ENCODE measurements around the gene CUEDC2.

CUEDC2 gene

GRCh38 chr10:102382871-102383270, 49.5 kb downstream of the CUEDC2 start:
- no peaks in the 10 kb centered on the region for H3K27me3 ChIP-seq (ENCODE audit: control insufficient read depth, insufficient read depth, low read length, poor library complexity, severe bottlenecking)
- H3K36me3 ChIP-seq (ENCODE audit: control insufficient read depth, insufficient read depth, low read length), result peaks cover 32% of the 10 kb centered on the region

GRCh38 chr10:102381983-102382382, 50.4 kb downstream of the CUEDC2 start:
- no peak overlapping the region for H3K27ac ChIP-seq (ENCODE audit: insufficient read depth, low read depth, low read length, poor library complexity, severe bottlenecking)
- no peaks in the 10 kb centered on the region for H3K9me3 ChIP-seq (ENCODE audit: control insufficient read depth, low read length)
- H3K36me3 ChIP-seq (ENCODE audit: control insufficient read depth, insufficient read depth, low read length), result peaks cover 32% of the 10 kb centered on the region
- WGBS, 2 experiments, result 94 to 96% methylated on average over 9 of the region's 9 CpGs
- H3K4me3 ChIP-seq (ENCODE audit: insufficient read depth, low read depth, low read length), result no peak overlapping the region
- no peaks in the 10 kb centered on the region for H3K4me1 ChIP-seq (ENCODE audit: control insufficient read depth, insufficient read depth, low read length)
- H3K27me3 ChIP-seq (ENCODE audit: control insufficient read depth, insufficient read depth, low read length, poor library complexity, severe bottlenecking), result no peaks in the 10 kb centered on the region

More at GRCh38 chr10:102382871-102383270, 49.5 kb downstream of the CUEDC2 start:
- Histone ChIP-seq H3K4me3 (ENCODE audit: insufficient read depth, low read depth, low read length) (no peak overlapping the region), H3K27ac (ENCODE audit: insufficient read depth, low read depth, low read length, poor library complexity, severe bottlenecking) (no peak overlapping the region), H3K4me1 (ENCODE audit: control insufficient read depth, insufficient read depth, low read length) (no peaks in the 10 kb centered on the region), H3K9me3 (ENCODE audit: control insufficient read depth, low read length) (no peaks in the 10 kb centered on the region)
- WGBS, 2 experiments, result 91 to 95% methylated on average over 8 of the region's 8 CpGs

- Histone ChIP-seq H3K27me3 (ENCODE audit: control insufficient read depth, insufficient read depth, low read length, poor library complexity, severe bottlenecking) (no peaks in the 10 kb centered on the region), H3K9me3 (ENCODE audit: control insufficient read depth, low read length) (no peaks in the 10 kb centered on the region)
These were observed 53.0 kb downstream of the CUEDC2 start for GRCh38 chr10:102379383-102379782.

GRCh38 chr10:102376901-102377300, 55.5 kb downstream of the CUEDC2 start:
- no peak overlapping the region for H3K4me3 ChIP-seq (ENCODE audit: insufficient read depth, low read depth, low read length)
- no peaks in the 10 kb centered on the region for H3K4me1 ChIP-seq (ENCODE audit: control insufficient read depth, insufficient read depth, low read length)
- no peaks in the 10 kb centered on the region for H3K9me3 ChIP-seq (ENCODE audit: control insufficient read depth, low read length)
- H3K36me3 ChIP-seq (ENCODE audit: control insufficient read depth, insufficient read depth, low read length), result peaks cover 23% of the 10 kb centered on the region
- H3K27ac ChIP-seq (ENCODE audit: insufficient read depth, low read depth, low read length, poor library complexity, severe bottlenecking), result no peak overlapping the region
- WGBS, 2 experiments, result 96 to 97% methylated on average over 12 of the region's 12 CpGs
- H3K27me3 ChIP-seq (ENCODE audit: control insufficient read depth, insufficient read depth, low read length, poor library complexity, severe bottlenecking), result no peaks in the 10 kb centered on the region

More at GRCh38 chr10:102379383-102379782, 53.0 kb downstream of the CUEDC2 start:
- WGBS, 2 experiments, result 96 to 99% methylated on average over 6 of the region's 6 CpGs
- Histone ChIP-seq H3K27ac (ENCODE audit: insufficient read depth, low read depth, low read length, poor library complexity, severe bottlenecking) (no peak overlapping the region), H3K36me3 (ENCODE audit: control insufficient read depth, insufficient read depth, low read length) (peaks cover 32% of the 10 kb centered on the region), H3K4me1 (ENCODE audit: control insufficient read depth, insufficient read depth, low read length) (no peaks in the 10 kb centered on the region), H3K4me3 (ENCODE audit: insufficient read depth, low read depth, low read length) (no peak overlapping the region)

GRCh38 chr10:102375867-102376266, 56.5 kb downstream of the CUEDC2 start:
- Histone ChIP-seq H3K9me3 (ENCODE audit: control insufficient read depth, low read length) (no peaks in the 10 kb centered on the region), H3K4me1 (ENCODE audit: control insufficient read depth, insufficient read depth, low read length) (no peaks in the 10 kb centered on the region), H3K4me3 (ENCODE audit: insufficient read depth, low read depth, low read length) (no peak overlapping the region), H3K27me3 (ENCODE audit: control insufficient read depth, insufficient read depth, low read length, poor library complexity, severe bottlenecking) (no peaks in the 10 kb centered on the region), H3K36me3 (ENCODE audit: control insufficient read depth, insufficient read depth, low read length) (peaks cover 23% of the 10 kb centered on the region), H3K27ac (ENCODE audit: insufficient read depth, low read depth, low read length, poor library complexity, severe bottlenecking) (no peak overlapping the region)
- 92 to 95% methylated on average over 2 of the region's 2 CpGs for WGBS, 2 experiments

GRCh38 chr10:102375250-102375649, 57.1 kb downstream of the CUEDC2 start:
- 93% methylated on average over 7 of the region's 7 CpGs for WGBS, 2 experiments
- Histone ChIP-seq H3K4me1 (ENCODE audit: control insufficient read depth, insufficient read depth, low read length) (no peaks in the 10 kb centered on the region), H3K36me3 (ENCODE audit: control insufficient read depth, insufficient read depth, low read length) (peaks cover 29% of the 10 kb centered on the region), H3K4me3 (ENCODE audit: insufficient read depth, low read depth, low read length) (no peak overlapping the region), H3K9me3 (ENCODE audit: control insufficient read depth, low read length) (no peaks in the 10 kb centered on the region), H3K27ac (ENCODE audit: insufficient read depth, low read depth, low read length, poor library complexity, severe bottlenecking) (no peak overlapping the region), H3K27me3 (ENCODE audit: control insufficient read depth, insufficient read depth, low read length, poor library complexity, severe bottlenecking) (no peaks in the 10 kb centered on the region)

Data from ectodermal cell (in vitro differentiated cells).